Measurements from ENCODE around the gene ZNF555.
"Not testable (repeated sequence)": the region's sequence is repeated elsewhere in the genome, so short reads cannot be mapped to it uniquely, and the experiment has no call there.

The ZNF555 gene

DNA sequence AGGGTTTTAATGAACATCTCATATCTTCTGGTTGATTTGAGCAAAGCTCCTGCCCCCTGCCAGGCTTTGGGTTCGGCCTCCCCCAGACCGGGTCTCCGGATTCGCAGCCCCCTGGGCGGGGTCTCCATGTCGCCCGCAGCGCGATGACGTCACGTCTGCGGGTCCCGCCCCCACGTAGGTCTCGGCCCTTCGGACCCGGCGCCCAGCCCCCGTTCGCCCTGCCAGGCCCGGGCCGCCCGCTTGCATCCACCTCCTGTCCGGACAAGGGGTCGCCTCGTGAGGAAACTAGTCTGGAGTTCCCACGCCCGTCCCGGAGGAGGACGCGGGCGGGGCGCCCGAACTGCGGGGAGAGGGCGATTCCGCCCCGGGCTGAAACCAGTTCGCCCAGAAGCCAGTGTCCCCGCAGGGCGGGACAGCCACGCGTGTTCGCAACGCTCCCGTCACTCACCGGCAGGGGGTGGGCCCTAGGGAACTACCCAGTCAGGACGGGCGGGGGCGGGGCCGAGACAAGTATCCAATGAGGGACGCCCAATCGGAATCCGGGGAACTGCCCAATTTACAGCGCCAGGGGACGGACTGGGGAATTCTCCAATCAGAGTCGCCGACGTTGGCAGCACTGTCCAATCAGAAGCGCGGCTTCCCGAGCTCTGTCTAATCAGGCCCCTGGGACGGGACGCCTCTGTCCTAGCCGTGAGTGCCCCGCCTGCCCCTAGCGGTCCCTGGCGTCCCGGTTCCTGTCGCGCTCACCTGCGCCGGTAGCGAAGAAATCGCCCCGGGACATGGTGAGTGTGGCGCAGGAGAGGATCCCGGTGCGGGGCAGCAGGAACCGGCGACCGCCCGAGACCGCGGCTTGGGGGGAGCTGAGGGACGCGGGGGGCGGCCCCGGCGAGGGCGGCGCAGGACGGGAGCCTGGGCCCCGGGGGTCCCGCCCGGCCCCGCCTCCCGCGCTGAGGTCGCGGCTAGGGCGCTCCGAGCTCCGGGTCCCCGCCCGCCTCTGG lies at the start of gene ZNF555:
ZNF555 (plus strand) TSS at position 682 of the 998 bp plus-strand sequence; CDS start at position 780, 98 bp downstream.
- peak; percentile 98 for DNase-seq

DNA sequence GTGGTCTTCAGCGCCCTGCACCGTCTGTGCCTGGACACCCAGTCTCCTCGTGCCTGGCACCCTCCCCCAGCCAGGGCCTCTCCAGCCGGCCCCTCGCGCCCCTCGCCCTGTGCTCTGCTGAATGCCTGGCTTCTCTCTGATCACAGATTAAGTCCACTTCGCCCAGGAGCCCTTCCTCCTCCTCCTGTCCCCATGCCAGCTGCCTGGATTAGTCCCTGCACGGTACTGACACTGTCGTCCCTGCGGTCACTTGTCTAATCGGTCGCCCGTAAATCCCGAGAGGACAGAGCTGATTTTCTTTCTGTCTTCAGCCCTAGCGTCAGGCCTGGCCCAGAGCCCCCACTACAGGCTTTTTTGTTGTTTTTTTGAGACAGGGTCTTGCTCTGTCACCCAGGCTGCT lies 49.4 kb upstream of the ZNF555 start:
- no peak for DNase-seq

DNA sequence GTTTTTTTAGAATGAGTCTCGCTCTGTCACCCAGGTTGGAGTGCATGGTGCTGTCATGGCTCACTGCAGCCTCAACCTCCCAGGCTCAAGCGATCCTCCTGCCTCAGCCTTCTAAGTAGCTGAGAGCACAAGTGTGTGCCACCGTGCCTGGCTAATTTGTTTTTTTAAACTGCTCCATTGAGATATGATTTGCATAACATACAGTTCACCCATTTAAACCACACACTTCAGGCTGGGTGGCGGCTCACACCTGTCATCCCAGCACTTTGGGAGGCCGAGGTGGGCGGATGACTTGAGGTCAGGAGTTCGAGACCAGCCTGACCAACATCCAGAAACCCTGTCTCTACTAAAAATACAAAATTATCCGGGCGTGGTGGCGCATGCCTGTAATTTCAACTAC lies 48.6 kb upstream of the ZNF555 start:
- not testable (repeated sequence) for DNase-seq

DNA sequence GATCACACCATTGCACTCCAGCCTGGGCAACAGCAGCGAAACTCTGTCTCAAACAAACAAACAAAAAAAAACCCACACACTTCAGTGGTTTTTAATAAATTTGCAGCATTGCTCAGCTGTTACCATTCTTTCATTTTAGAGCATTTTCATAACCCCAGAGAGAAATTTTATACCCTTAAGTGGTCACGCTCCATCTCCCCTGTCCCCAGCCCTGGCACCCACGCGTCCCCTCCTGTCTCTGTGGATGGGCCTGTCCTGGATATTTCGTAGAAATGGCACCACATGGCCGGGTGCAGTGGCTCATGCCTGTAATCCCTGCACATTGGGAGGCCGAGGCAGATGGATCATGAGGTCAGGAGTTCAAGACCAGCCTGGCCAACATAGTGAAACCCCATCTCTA lies 48.1 kb upstream of the ZNF555 start:
- no peak for DNase-seq

DNA sequence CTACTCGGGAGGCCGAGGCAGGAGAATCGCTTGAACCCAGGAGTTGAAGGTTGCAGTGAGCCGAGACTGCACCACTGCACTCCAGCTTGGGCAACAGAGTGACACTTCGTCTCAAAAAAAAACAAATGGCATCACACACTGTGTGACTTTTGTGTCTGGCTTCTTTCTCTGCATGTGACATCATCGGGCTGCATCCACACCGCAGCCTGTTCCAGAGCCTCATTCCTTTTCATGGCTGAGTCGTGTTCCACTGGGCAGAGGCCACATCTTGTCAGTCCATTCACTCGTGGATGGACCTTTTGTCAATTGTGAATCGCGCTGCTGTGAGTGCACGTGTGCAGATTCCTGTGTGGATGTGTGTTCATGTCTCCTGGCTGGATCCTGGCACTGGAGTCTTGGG lies 47.7 kb upstream of the ZNF555 start:
- DNase-seq, result no peak

DNA sequence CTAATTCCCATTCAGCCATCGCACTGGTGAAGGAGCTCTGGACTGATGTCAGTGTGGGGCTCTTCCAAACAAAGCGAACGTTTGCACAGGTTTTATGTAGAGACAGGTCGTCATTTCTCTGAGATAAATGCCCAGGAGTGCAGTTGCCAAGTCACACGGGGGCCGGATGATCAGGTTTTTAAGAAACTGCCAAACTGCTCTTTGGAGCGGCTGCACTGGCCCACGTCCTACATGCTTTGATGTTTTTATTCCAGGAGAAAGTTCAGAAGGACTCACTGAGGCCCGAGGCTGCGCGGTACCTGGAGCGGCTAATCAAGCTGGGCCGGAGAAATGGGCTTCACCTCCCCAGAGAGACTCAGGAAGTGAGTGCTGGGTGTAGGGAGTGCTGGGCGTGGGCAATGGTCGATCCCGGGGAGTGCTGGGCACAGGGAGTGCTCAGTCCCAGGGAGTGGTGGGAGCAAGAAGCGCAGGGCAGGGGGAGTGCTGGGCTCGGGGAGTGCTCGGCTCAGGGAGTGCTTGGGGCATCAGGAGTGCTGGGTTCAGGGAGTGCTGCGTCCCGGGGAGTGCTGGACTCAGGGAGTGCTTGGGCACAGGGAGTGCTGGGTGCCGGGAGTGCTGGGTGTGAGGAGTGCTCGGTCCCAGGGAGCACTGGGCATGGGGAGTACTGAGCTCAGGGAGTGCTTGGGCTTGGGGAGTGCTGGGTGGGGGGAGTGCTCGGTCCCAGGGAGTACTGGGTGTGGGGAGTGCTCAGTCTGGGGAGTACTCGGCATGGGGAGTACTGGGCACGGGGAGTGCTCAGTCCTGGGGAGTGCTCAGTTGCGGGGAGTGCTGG lies 45.2 kb upstream of the ZNF555 start:
- DNase-seq, result no peak

DNA sequence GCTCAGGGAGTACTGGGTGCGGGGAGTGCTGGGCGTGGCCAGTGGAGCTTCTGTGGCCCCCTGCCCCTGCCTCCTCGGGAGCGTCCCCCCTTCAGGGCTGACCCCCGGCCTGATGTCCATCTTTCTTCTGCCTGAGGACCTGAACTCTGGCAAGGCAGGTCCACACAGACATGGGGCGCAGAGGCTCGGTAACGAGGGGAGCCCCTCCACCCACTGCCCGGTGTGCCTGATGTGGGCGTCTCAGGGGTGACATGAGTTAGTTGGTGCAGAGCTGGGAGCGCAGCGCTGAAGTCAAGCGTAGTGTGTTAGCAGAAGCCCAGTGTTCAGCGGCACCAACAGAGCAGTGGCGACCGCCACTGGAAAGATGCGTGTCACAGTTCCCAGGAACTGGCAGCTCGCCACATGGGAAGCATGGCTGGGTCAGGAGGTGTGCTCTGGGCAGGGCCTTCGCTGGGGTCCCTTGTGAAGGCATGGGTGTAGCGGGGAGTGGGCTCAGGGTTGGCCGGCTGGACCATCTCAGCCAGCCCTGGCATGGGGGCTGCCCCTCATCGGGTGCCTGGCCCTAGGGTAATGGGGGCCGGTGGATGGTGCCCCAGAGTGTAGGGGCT lies 44.5 kb upstream of the ZNF555 start:
- DNase-seq, result no peak

DNA sequence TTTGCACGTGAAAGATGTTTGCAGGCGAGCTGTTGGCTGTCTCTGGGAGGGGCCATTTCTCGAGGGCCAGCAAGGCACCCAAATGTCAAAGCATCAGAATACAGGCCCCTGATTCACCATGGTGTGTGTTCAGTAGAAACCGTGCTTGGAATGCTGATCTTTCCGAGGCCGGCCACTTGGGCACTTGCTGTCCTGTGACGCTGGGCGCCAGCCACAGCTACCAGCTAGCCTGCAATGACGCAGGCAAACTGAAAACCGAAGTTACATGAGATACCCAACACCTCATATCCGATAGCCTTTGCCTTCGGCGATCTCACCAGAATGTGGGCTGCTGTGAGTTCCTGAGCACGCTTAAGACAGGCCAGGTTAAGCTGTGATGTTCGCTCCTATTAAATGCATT lies 44.0 kb upstream of the ZNF555 start:
- DNase-seq, result no peak

DNA sequence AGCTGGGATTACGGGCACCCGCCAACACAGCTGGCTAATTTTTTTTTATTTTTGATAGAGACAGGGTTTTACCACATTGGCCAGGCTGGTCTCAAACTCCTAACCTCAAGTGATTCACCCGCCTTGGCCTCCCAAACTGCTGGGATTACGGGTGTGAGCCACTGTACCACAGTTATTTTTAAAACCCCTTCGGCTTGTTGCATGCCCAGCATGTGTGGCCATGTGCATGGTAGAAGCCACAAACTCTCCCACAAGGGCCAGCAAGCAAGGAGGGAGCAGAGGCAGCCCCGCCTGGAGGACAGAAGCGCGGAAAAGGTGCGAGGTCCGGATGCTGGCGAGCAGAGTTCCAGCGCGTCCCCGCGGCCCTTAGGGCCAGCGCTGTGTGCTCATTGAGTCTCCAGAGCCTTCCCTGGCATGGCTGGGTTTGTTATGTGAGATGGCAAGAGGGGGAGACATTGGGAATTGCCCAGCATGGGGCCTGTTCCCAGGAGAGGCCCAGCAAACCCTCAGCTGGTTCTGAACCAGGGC lies 43.1 kb upstream of the ZNF555 start:
- no peak for DNase-seq

DNA sequence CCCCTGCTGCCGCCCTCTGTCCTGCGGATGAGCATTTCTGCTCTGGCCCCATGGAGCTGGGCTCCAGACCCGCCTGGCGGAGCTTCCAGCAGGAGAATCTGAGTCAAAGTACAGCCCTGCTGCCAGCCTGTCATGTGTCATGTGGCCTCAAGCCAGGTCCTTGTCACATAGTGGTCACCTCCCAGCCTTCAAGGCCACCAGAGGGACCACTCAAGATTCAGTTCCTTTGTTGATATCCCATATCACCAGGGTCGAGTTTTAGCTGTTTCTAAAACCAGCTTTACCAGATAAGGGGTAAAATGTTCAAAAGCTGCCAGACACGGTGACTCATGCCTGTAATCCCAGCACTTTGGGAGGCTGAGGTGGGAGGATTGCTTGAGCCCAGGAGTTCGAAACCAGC lies 42.5 kb upstream of the ZNF555 start:
- no peak for DNase-seq

DNA sequence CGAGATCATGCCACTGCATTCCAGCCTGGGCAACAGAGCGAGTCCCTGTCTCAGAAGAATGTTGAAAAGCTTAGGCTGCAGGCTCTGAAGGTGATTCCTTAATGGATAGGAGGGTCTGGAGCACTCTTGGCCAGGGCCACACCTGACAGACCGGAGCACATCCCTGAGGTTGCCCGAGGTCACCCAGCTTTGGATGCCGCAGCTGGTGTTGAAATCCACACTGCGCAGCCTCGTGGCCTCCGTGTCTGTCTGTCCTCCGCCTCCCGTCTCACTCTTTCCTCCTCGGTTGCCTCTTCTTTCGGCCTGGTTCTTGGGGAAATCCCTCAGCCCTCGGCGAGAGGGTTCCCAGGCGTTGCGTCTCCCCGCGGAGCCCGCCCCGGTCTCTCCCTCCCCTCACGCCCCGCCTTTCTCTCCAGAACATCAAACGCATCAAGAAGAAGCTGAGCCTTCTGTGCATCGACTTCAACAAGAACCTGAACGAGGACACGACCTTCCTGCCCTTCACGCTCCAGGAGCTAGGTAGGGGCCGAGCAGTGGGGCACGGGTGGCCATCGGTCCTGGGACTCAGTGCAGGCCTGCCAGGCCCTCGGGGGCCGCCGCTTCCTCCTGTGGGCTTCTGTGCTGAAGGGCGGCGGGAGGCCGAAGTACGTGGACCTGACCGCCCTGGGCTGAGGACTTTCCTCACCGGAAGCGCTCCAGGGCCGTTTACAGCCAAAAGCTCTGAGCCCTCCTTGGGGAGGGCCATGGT lies 41.8 kb upstream of the ZNF555 start:
- DNase-seq, result no peak

DNA sequence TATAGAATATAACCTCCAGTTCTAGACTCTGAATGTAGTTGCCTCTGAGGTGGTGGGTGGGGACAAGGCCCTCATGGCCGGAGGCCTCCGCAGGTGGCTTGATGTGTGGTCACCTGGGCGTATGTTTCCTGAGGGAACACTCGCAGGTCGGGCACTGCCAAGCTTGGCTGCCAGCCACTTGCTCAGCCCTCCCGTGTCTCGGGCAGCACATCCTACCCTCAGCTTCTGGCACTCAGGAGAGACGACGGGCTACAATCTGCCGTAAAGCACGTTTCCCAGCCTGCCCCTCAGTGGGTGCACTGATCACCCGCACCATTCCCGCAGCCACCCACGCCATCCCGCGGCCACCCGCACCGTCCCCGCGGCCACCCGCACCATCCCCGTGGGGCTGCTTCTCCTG lies 40.8 kb upstream of the ZNF555 start:
- DNase-seq, result no peak

DNA sequence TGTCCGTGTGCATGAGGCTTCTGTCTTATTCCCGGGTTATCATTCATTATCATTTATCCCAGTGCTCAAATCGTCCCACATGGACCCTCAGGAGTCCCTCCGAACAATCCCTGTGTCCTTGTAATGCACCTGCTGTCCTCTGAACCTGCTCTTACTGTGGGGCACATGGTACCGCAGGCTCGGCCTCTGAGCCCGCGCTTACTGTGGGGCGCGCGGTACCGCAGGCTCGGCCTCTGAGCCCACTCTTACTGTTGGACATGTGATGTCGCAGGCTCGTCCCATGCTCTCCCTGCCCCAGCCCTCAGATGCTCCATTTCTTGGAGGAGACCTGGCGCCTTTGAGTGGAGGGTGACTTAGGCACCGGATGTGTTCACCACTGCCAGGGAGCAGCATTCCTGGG lies 38.4 kb upstream of the ZNF555 start:
- no peak for DNase-seq

DNA sequence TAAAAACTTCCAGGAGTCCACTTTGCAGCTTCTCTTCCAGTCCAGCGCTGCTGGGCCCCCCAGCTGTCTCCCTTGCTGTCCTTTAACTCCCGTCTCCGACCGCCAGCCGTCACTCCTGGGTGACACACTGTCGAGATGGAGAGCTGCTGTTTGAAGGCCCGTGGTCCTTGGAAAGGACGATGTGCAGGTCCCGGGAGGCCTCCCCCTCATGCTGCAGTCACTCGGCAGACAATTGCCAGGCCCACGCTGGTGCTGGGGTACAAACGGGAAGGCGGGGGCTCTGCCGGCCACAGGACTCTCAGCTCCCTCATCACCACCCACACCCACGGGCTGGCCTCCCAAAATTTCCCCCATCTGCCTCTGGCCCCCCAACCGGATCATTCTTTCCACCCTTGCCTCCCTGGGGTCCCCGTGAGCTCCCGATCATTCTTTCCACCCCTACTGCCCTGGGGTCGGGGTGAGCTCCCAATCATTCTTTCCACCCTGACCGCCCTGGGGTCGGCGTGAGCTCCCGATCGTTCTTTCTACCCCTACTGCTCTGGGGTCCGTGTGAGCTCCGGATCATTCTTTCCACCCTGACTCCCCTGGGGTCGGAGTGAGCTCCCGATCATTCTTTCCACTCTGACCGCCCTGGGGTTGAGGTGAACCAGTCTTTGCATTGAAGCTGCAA lies 37.7 kb upstream of the ZNF555 start:
- DNase-seq, result no peak

DNA sequence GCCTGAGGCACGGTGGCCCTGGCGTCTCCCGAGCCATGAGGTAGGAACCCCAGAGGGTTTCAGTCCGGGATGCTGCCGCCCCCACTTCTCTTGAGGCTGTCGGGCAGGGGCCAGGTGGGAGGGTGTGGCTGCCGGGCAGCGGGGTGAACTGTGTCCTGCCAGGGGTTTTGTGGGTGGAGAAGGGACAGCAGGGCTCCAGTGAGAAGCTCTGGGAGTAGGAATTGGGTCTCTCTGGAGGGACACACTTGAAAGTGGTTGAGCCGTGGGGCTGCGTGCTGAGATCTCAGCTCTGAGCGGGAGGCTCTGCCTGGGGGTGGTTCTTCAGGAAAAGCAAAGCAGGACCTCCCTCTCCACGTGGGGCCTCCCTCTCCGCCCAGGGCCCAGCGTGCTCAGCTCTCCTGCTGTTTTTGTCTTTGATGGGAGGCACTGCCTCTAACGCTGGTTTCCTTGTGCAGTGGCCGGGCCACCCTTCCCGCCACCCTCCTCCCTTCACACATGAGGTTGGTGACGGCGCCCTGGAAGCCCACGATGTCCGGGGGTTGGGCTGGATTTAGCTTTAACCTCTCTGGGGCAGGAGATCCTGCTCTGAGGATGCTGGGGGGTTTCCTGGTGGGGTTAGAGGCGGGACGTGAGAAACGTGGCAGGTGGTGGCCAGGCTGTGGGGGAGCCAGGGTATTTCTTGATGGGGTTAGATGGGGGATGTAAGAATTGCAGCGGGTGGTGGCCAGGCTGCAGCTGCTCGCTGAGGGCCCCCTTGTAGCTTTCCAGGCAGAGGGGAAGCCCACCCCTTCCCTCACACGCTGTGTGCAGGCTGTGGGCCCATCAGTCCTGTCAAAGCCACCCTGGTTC lies 36.9 kb upstream of the ZNF555 start:
- no peak for DNase-seq

DNA sequence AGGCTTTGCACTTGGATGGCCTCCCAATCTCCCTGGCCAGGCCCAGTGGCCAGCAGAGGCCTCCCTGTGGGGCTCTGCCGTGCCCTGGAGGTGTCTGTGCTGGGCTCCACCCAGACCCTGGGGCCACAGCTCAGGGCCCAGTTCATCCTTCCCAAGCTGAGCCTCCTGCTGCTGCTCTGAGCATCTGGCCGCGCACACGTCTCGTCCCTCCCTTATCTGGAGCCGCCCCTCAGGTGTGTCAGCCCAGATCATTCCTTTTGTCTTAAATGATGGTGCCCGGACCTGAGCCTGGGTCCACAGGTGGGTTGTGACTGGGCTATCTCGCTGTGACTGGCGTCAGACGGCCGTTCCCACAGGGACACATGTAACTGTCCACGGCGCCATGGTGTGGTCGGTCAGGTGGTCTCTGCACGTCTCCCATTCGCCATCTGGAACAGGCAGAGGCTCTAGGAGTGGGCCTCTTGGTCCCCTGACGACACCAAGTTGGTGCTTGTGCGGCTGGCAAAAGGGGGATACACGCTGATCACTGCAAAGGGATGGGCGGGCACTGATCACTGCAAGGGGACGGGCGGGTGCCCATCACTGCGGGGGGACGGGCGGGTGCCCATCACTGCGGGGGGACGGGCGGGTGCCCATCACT lies 35.9 kb upstream of the ZNF555 start:
- DNase-seq, result no peak

DNA sequence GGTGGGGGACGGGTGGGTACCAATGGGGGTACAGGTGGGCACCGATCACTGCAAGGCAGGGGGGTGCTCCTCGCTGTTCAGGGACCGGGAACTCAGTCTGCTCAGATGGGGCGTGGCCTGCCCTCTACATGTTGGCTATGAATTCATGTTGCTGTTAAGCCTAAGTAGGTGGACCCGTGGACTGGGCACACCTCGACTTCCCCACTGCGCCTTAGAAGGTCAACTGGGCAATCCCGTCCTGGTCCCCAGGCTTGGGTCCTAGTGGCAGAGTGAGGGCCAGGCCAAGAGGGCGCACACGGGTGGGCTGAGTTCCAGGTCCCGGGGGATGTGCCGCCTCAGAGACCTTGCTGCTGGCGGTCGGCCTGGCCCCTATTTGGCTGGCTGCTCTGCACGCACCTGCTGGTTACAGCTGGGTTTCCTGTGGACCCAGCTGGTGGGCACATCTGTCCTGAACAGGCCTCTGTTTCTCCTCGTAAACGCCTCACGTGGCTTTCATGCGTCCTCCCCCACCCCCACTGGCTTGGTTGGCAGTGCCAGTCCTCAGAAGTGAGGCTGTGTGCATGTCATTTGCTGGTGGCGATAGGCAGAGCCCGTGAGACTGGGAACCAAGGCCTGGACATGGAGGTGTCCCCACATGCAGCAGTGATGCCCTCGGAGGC lies 35.2 kb upstream of the ZNF555 start:
- no peak for DNase-seq

DNA sequence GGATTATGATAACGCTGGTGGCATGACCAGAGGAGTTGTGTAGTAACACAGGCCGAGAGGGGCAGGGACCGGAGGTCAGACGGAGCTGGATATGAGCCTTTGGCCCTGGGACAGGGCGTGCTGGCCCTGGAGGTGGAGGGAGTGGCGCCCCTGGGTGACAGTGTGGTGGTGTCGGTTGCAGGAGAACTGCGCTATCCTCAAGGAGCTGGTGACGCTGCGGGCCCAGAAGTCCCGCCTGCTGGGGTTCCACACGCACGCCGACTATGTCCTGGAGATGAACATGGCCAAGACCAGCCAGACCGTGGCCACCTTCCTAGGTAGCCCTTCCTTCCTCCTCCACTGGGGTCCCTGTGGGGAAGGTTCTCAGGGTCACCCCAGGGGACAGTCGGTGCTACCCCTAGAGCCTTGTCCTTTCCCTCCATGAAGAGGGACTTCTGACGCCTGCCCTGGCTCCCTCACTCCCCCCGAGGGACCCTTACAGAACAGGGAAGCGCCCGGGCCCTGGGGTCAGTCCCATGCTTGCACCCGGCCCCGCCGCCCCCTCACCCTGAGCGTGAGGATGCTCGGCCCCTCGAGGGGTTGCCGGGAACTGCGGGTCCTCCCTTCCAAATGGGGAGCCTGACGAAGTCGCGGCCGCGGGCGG lies 34.4 kb upstream of the ZNF555 start:
- no peak for DNase-seq

Data from OCI-M1 (cell line).